HepG2 (cell line): ENCODE results near the gene HAPLN1. TPM values are rescaled to one million over a fixed set of nuclear protein-coding genes. Genes with fewer than 3 reads are reported as not detected.
A peak's percentile ranks its signal among the peaks of the same experiment; 100 is the strongest.

Experiments
- ATAC-seq: fragments of 200-7000 bp; cut with Tn5 transposase; 3 replicates; pipeline ENCODE4 v1.9.1; 2020; ENCODE audit warnings: mild to moderate bottlenecking, moderate library complexity
- Bru-seq: library from RNA; stranded (reverse); fragments of 400-500 nt; gene quantifications from one replicate; lab custom pipeline; 2021; lab: Mats Ljungman, UMichigan
- BruChase-seq, 2 experiments: library from RNA; stranded (reverse); fragments of 400-500 nt; gene quantifications; one replicate each; lab custom pipeline; 2021; lab: Mats Ljungman, UMichigan
- BruUV-seq: library from RNA; stranded (reverse); fragments of 400-500 nt; replicated peaks from 2 replicates; lab custom pipeline; 2021; lab: Mats Ljungman, UMichigan
- CTCF ChIA-PET: fragments of 300-600 bp; formaldehyde crosslinking; extraction: SDS; loops from one replicate; lab custom pipeline; 2021; ENCODE audit warnings: low total read pairs, inconsistent platforms, low intra/inter-chr PET ratio; lab: Yijun Ruan, JAX
- POLR2A ChIA-PET: fragments of 350-600 bp; sonication (Branson Sonifier 250); formaldehyde crosslinking; loops from one replicate; lab custom pipeline; 2020; ENCODE audit warnings: antibody characterized with exemption, inconsistent platforms; lab: Yijun Ruan, JAX
- DNase-seq: peaks from one replicate; pipeline ENCODE4 v3.0.0-alpha.2; 2015; ENCODE audit warnings: low spot score
- FAIRE-seq: peaks from 3 replicates; lab custom pipeline; 2011; peaks lifted over from hg19 to GRCh38; lab: Jason Lieb, UNC
- H2AFZ ChIP-seq: one replicate; pipeline ENCODE4 v1.6.1; 2011; ENCODE audit warnings: low read length, inconsistent platforms
- H3K27ac ChIP-seq: fragments of 300-600 bp; 3 replicates; pipeline ENCODE4 v1.8.0; 2011; ENCODE audit warnings: mixed run types, mild to moderate bottlenecking, mixed read lengths, low read length, inconsistent platforms; ENCODE audit not compliant: insufficient read depth; ENCODE audit errors: extremely low read length
- H3K27me3 ChIP-seq, 2 experiments: fragments of 200-600 bp in 1 of 2; 2 replicates in 1 of 2; 3 replicates in 1 of 2; pipeline versions ENCODE4 v1.6.0 to v1.8.0; 2011; ENCODE audit warnings: low read length in 2 of 2, mild to moderate bottlenecking in 2 of 2, moderate library complexity in 2 of 2, inconsistent platforms in 1 of 2; ENCODE audit not compliant: insufficient read depth in 2 of 2, control insufficient read depth in 1 of 2
- H3K36me3 ChIP-seq, 2 experiments: fragments of 200-600 bp in 1 of 2; replicated peaks in 1 of 2; 2 replicates in 1 of 2; 3 replicates in 1 of 2; pipeline versions ENCODE4 v1.5.1 to v1.8.0; 2011; ENCODE audit warnings: low read length in 2 of 2, inconsistent platforms in 1 of 2; ENCODE audit not compliant: insufficient read depth in 2 of 2, control insufficient read depth in 1 of 2
- H3K4me1 ChIP-seq: 2 replicates; pipeline ENCODE4 v1.5.1; 2012; ENCODE audit warnings: low read length, inconsistent platforms; ENCODE audit not compliant: insufficient read depth
- H3K4me2 ChIP-seq: 2 replicates; pipeline ENCODE4 v1.6.0; 2011; ENCODE audit warnings: low read depth, low read length, inconsistent platforms
- H3K4me3 ChIP-seq, 3 experiments: fragments of 200-600 bp in 1 of 3; sonication (generic), shearing (Covaris generic) in 1 of 3; replicated peaks in 1 of 3; 2 replicates each; pipeline ENCODE4 v1.5.1; 2011 to 2016; ENCODE audit warnings: low read length in 3 of 3, inconsistent platforms in 2 of 3, low read depth in 2 of 3, mild to moderate bottlenecking in 2 of 3, control low read depth in 1 of 3, mixed read lengths in 1 of 3; ENCODE audit not compliant: insufficient read depth in 1 of 3
- H3K79me2 ChIP-seq: one replicate; pipeline ENCODE4 v1.6.1; 2011; ENCODE audit warnings: low read length, inconsistent platforms; ENCODE audit not compliant: insufficient read depth
- H3K9ac ChIP-seq: 2 replicates; pipeline ENCODE4 v1.6.0; 2011; ENCODE audit warnings: mild to moderate bottlenecking, low read depth, low read length, inconsistent platforms; ENCODE audit not compliant: insufficient read depth
- H3K9me3 ChIP-seq: 2 replicates; pipeline ENCODE4 v1.5.1; 2012; ENCODE audit warnings: mild to moderate bottlenecking, low read length
- H4K20me1 ChIP-seq: 2 replicates; pipeline ENCODE4 v1.6.0; 2011; ENCODE audit warnings: inconsistent platforms, mild to moderate bottlenecking, low read length, moderate library complexity; ENCODE audit not compliant: insufficient read depth
- LRRFIP1 ChIP-seq: sonication (generic); formaldehyde crosslinking; conservative IDR thresholded peaks from 2 replicates; pipeline ENCODE4 v1.4.0; 2020; ENCODE audit warnings: missing genetic modification reagents
- MAFK ChIP-seq, 2 experiments: IDR thresholded peaks in 1 of 2; conservative IDR thresholded peaks in 1 of 2; 2 replicates each; pipeline ENCODE4 v1.6.1; 2011; ENCODE audit warnings: improper control_type of control experiment in 2 of 2, low read length in 2 of 2
- MEF2D ChIP-seq: sonication (generic); formaldehyde crosslinking; IDR thresholded peaks from 2 replicates; pipeline ENCODE4 v1.5.1; 2020; ENCODE audit warnings: mild to moderate bottlenecking, missing genetic modification reagents
- SP1 ChIP-seq, 2 experiments: fragments of 450-650 bp in 1 of 2; sonication (generic) in 1 of 2; formaldehyde crosslinking in 1 of 2; IDR thresholded peaks; 2 replicates each; pipeline versions ENCODE4 v1.4.0 to v1.6.1; 2016 to 2020; ENCODE audit warnings: missing genetic modification reagents in 1 of 2
- ZBTB14 ChIP-seq: sonication (generic); formaldehyde crosslinking; IDR thresholded peaks from 2 replicates; pipeline ENCODE4 v1.4.0; 2020; ENCODE audit warnings: missing genetic modification reagents
- ZHX2 ChIP-seq, 2 experiments: sonication (generic) in 1 of 2; formaldehyde crosslinking in 1 of 2; IDR thresholded peaks; 2 replicates each; pipeline versions ENCODE4 v1.6.1 to v1.9.0; 2014 to 2022; ENCODE audit warnings: antibody characterized with exemption in 1 of 2, borderline replicate concordance in 1 of 2, inconsistent platforms in 1 of 2, low read depth in 1 of 2, missing genetic modification reagents in 1 of 2
- ZNF879 ChIP-seq: sonication (generic); formaldehyde crosslinking; IDR thresholded peaks from 2 replicates; pipeline ENCODE4 v1.8.1; 2023; ENCODE audit warnings: missing genetic modification reagents
- WGBS: methylation state at CpG from one replicate; pipeline ENCODE4 v1.1.6; 2017; ENCODE audit warnings: low lambda C conversion rate; 5-methylcytosine and 5-hydroxymethylcytosine counted together
- in situ Hi-C: cut with HindIII; loops from 2 replicates; pipeline ENCODE4 v1.10.0; 2017; ENCODE audit warnings: low pct_unique_long_range_greater_than_20kb; ENCODE audit not compliant: extremely low pct_ligation_motif_present
- intact Hi-C: fragments of 100-400 bp; cut with micrococcal nuclease; formaldehyde crosslinking; loops from one replicate; pipeline ENCODE4 v1.10.0; 2022; ENCODE audit not compliant: unreplicated experiment
- long read RNA-seq, 2 experiments: library from RNA in 1 of 2; library from polyadenylated mRNA in 1 of 2; stranded (forward) in 1 of 2; unstranded in 1 of 2; transcript quantifications; one replicate each; pipeline ENCODE4 v2.0.0, GENCODE V29; 2019 to 2022
- polyA minus RNA-seq, 3 experiments: library from RNA; depleted of rRNA, polyadenylated mRNA; stranded (reverse); fragments of >200 nt; gene quantifications; 2 replicates each; pipeline ENCODE4 v1.2.3, GENCODE V29; 2011; ENCODE audit warnings: low replicate concordance in 1 of 3
- polyA plus RNA-seq, 8 experiments: library from polyadenylated mRNA; depleted of rRNA in 3 of 8; stranded (reverse) in 7 of 8; unstranded in 1 of 8; fragments of >200 nt; fragmentation: Illumina TruSeq in 4 of 8; extraction: Trizol in 4 of 8; gene quantifications; 2 replicates each; pipeline versions ENCODE4 v1.2.1 to v1.2.3, GENCODE V29; 2011 to 2016; ENCODE audit warnings: low read depth in 4 of 8, missing spikeins in 1 of 8, mixed read lengths in 1 of 8; ENCODE audit not compliant: insufficient read depth in 1 of 8
- total RNA-seq, 5 experiments: library from RNA; depleted of rRNA; stranded (reverse); fragments of >200 nt; fragmentation: Illumina TruSeq; extraction: Trizol; gene quantifications; 2 replicates each; pipeline ENCODE4 v1.2.3, GENCODE V29; 2016; ENCODE audit warnings: low read depth in 1 of 5

The HAPLN1 gene
- total RNA-seq (2016; rRNA removed; fragmentation: Illumina TruSeq; extraction: Trizol), result not detected in 2 replicates
- not detected in 2 replicates for total RNA-seq (2016; cell fraction: cytosol; rRNA removed; fragmentation: Illumina TruSeq; extraction: Trizol; ENCODE audit: low read depth)
- total RNA-seq (2016; cell fraction: insoluble cytoplasmic fraction; rRNA removed; fragmentation: Illumina TruSeq; extraction: Trizol), result not detected in 2 replicates
- total RNA-seq (2016; cell fraction: membrane; rRNA removed; fragmentation: Illumina TruSeq; extraction: Trizol), result not detected in 2 replicates
- total RNA-seq (2016; cell fraction: nucleus; rRNA removed; fragmentation: Illumina TruSeq; extraction: Trizol), result not detected in 2 replicates
- polyA plus RNA-seq (2011; rRNA removed), result not detected in 2 replicates
- polyA plus RNA-seq (2011; cell fraction: cytosol; rRNA removed), result not detected in 2 replicates
- polyA plus RNA-seq (2011; cell fraction: nucleus; rRNA removed), result not detected in 2 replicates
- not detected in 2 replicates for polyA plus RNA-seq (2012)
- not detected in 2 replicates for polyA plus RNA-seq (2016; cell fraction: cytosol; fragmentation: Illumina TruSeq; extraction: Trizol; ENCODE audit: low read depth)
- not detected in 2 replicates for polyA plus RNA-seq (2016; cell fraction: insoluble cytoplasmic fraction; fragmentation: Illumina TruSeq; extraction: Trizol; ENCODE audit: low read depth)
- polyA plus RNA-seq (2016; cell fraction: membrane; fragmentation: Illumina TruSeq; extraction: Trizol; ENCODE audit: low read depth), result not detected in 2 replicates
- polyA plus RNA-seq (2016; cell fraction: nucleus; fragmentation: Illumina TruSeq; extraction: Trizol; ENCODE audit: insufficient read depth, low read depth), result not detected in 2 replicates
- polyA minus RNA-seq (2011; rRNA and poly(A)+ RNA removed; ENCODE audit: low replicate concordance), result not detected in 2 replicates
- polyA minus RNA-seq (2011; cell fraction: cytosol; rRNA and poly(A)+ RNA removed), result not detected in 2 replicates
- not detected in 2 replicates for polyA minus RNA-seq (2011; cell fraction: nucleus; rRNA and poly(A)+ RNA removed)
- Bru-seq, nascent RNA, result not detected
- not detected for BruChase-seq, experiment 1, labeled RNA remaining after a 6-hour chase
- not detected for BruChase-seq, experiment 2, labeled RNA remaining after a 2-hour chase
- long read RNA-seq, experiment 1, result 0 reads
- long read RNA-seq, experiment 2, result 0 reads

GRCh38 chr5:83720836-83721537 is at the start of gene HAPLN1:
TSS of gene HAPLN1 (minus strand) at chr5:83720855. CDS start at chr5:83673523, 47,332 bp downstream.
- Histone ChIP-seq H3K9me3 (no peaks in the 10 kb centered on the region), H3K27ac (no peak within 1 kb of the TSS), H3K36me3 (no peaks in the 10 kb centered on the region), H3K4me1 (peaks cover 41% of the 10 kb centered on the region), H3K4me3 (0 out of 6 replicates have a peak within 1 kb of the TSS, but pooled peaks of 2 of the 3 experiments have one; percentile 56 to 82), H4K20me1 (no peaks in the 10 kb centered on the region), H3K4me2 (peak within 1 kb of the TSS; percentile 86), H3K79me2 (no peaks in the 10 kb centered on the region), H2AFZ (no peak within 1 kb of the TSS), H3K9ac (no peak within 1 kb of the TSS), H3K27me3 (peaks cover 7 to 21% of the 10 kb centered on the region in 2 experiments)
- WGBS, result 31% methylated on average over 12 of the region's 16 CpGs
- intact Hi-C loops, result loop anchor here (5.0 kb wide), 1 partner anchor 56 kb away; no protein-coding TSS in a partner anchor
- no TSS peak for BruUV-seq
- ChIA-PET CTCF (no interaction called here), POLR2A (no interaction called here)
- DNase-seq (no peak), FAIRE-seq (no peak), ATAC-seq (no peak)
- in situ Hi-C loops, result loop anchor here (5.0 to 25.0 kb wide), 3 partner anchors 366 to 1316 kb away; no protein-coding TSS in a partner anchor
- TF ChIP-seq SP1 (IDR thresholded peaks at IDR 0.05), result no peak
- TF ChIP-seq SP1 (CRISPR knock-in tag; IDR thresholded peaks at IDR 0.05), result no peak
- no peak for TF ChIP-seq MAFK (conservative IDR thresholded peaks at IDR 0.05 in 1 of 2, IDR thresholded peaks at IDR 0.05 in 1 of 2; ENCODE audit: low read length in 2 of 2)
- TF ChIP-seq ZBTB14 (CRISPR knock-in tag), result no peak
- no peak for TF ChIP-seq LRRFIP1 (CRISPR knock-in tag)
- no peak for TF ChIP-seq ZHX2 (IDR thresholded peaks at IDR 0.05; ENCODE audit: low read depth)
- no peak for TF ChIP-seq ZHX2 (CRISPR knock-in tag; IDR thresholded peaks at IDR 0.05; ENCODE audit: borderline replicate concordance)
- TF ChIP-seq ZNF879 (CRISPR knock-in tag), result no peak
- no peak for TF ChIP-seq MEF2D (CRISPR knock-in tag)
